Measurements from ENCODE around the gene FAM20A. TPM values are rescaled to one million over a fixed set of nuclear protein-coding genes. Genes with fewer than 3 reads are reported as not detected.
A peak's percentile ranks its signal among the peaks of the same experiment; 100 is the strongest.

FAM20A gene
- total and polyA plus RNA-seq, 11 donors: 2.6 to 37.9 (median 8.8) TPM

DNA sequence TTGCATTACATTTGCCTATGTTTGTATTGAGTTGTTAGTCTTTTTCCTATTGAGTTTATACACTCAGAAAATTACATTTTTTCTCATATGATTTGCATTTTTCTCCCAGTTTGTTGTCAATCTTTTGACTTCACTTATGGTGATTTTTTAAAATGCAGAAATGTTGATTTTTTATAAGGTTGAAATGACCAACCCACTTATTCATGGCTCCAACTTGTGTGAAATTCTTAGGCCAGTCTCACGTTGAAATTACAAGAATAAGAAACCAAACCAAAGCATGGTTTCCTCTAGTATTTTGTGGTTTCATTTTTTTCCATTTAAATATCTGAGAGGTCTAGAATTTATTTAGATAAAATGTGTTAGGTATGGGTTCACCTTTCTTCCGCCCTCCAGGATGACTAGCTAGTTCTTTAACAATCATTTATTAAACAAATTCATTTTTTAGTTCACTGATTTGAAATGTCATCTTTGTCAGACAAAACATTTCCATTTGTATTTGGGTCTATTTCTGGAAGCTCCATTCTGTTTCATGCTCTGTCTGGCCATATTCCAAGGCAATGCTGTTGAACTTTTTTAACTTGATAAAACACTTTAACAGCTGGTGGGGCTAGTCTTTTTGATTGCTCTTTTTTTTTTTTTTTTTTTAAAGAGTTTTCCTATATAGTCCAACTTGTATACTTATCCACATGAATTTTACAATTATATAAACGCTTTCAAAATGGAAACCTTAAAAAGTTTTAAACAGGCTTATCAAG is 40.0 kb downstream of the FAM20A start:
- intact Hi-C loops (cut with DNase I): no loop called here
- no peak for DNase-seq
- TF ChIP-seq, protein P1, sequence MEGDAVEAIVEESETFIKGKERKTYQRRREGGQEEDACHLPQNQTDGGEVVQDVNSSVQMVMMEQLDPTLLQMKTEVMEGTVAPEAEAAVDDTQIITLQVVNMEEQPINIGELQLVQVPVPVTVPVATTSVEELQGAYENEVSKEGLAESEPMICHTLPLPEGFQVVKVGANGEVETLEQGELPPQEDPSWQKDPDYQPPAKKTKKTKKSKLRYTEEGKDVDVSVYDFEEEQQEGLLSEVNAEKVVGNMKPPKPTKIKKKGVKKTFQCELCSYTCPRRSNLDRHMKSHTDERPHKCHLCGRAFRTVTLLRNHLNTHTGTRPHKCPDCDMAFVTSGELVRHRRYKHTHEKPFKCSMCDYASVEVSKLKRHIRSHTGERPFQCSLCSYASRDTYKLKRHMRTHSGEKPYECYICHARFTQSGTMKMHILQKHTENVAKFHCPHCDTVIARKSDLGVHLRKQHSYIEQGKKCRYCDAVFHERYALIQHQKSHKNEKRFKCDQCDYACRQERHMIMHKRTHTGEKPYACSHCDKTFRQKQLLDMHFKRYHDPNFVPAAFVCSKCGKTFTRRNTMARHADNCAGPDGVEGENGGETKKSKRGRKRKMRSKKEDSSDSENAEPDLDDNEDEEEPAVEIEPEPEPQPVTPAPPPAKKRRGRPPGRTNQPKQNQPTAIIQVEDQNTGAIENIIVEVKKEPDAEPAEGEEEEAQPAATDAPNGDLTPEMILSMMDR (IDR thresholded peaks at IDR 0.05): no peak
- no peak for TF ChIP-seq POLR2A (IDR thresholded peaks at IDR 0.05)
- Histone ChIP-seq H3K27ac (no peak overlapping the region), H3K4me1 (peaks cover 0 to 41% (median 14%) of the 10 kb centered on the region in 12 donors), H3K27me3 (no peaks in the 10 kb centered on the region), H3K36me3 (peaks cover 0 to under 1% (median 0%) of the 10 kb centered on the region in 9 donors), H3K4me3 (no peak overlapping the region), H3K9me3 (no peaks in the 10 kb centered on the region)
- ATAC-seq: peak in 1 of 4 donors; percentile 37
- 38 to 54% (median 47%) methylated on average over 3 of the region's 3 CpGs for WGBS, 4 donors

DNA sequence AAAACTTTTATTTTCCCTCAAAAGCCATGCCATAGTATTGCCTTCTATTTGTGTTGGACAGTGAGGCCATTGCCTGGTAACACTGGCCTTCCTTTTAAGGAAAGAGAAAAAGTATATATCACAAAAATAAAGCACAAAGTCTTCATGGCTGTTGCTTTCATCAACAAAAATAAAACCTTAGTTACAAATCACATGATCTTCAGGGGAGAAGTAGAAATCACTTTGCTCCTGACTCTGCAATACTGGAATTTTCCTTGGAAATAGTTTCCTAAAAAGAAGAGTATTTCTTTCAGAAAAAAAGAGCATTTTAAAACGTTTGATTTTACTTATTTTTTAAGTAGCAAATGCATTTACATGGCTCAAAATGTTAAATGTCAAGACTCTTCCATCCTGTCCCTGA is 41.9 kb downstream of the FAM20A start:
- 2 to 22% (median 12%) methylated on average over 1 of the region's 1 CpG for WGBS, 4 donors
- Histone ChIP-seq H3K4me1 (peaks cover 0 to 37% (median 13%) of the 10 kb centered on the region in 12 donors), H3K9me3 (no peaks in the 10 kb centered on the region), H3K27ac (peak overlapping the region in 1 of 12 donors; percentile 5), H3K4me3 (no peak overlapping the region), H3K36me3 (peaks cover 0 to 19% (median 12%) of the 10 kb centered on the region in 9 donors), H3K27me3 (no peaks in the 10 kb centered on the region)
- no peak for ATAC-seq
- TF ChIP-seq, protein P1 (IDR thresholded peaks at IDR 0.05): no peak
- no peak for TF ChIP-seq POLR2A (IDR thresholded peaks at IDR 0.05)
- intact Hi-C loops (cut with DNase I): no loop called here
- DNase-seq: no peak

DNA sequence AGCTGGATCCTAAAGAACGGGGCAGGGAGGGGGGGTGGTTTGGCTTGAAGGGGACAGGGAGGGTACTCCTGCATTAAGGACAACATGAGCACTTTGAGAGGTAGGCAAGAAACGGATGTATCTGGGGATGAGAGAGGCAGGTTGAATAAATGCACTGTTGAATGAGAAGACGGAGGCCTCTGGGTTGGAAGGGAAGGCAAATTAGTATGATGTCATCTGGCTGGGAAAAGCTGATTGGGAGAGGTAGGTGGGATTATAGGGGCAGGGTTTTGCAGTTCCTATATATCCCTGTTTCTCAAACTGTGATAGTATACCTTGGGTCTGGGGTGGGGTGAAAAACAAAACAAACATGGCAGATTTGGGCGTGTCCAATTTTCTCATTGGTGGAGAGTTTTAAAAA is 44.6 kb downstream of the FAM20A start:
- Histone ChIP-seq H3K4me3 (no peak overlapping the region), H3K27me3 (no peaks in the 10 kb centered on the region), H3K27ac (no peak overlapping the region), H3K4me1 (peaks cover 0 to 22% (median 9%) of the 10 kb centered on the region in 12 donors), H3K36me3 (peaks cover 0 to 38% (median 19%) of the 10 kb centered on the region in 9 donors), H3K9me3 (no peaks in the 10 kb centered on the region)
- WGBS, 4 donors: 93 to 97% (median 95%) methylated on average over 4 of the region's 4 CpGs
- intact Hi-C loops (cut with DNase I): no loop called here
- TF ChIP-seq, protein P1 (IDR thresholded peaks at IDR 0.05): no peak
- TF ChIP-seq POLR2A (IDR thresholded peaks at IDR 0.05): no peak
- no peak for ATAC-seq
- no peak for DNase-seq

DNA sequence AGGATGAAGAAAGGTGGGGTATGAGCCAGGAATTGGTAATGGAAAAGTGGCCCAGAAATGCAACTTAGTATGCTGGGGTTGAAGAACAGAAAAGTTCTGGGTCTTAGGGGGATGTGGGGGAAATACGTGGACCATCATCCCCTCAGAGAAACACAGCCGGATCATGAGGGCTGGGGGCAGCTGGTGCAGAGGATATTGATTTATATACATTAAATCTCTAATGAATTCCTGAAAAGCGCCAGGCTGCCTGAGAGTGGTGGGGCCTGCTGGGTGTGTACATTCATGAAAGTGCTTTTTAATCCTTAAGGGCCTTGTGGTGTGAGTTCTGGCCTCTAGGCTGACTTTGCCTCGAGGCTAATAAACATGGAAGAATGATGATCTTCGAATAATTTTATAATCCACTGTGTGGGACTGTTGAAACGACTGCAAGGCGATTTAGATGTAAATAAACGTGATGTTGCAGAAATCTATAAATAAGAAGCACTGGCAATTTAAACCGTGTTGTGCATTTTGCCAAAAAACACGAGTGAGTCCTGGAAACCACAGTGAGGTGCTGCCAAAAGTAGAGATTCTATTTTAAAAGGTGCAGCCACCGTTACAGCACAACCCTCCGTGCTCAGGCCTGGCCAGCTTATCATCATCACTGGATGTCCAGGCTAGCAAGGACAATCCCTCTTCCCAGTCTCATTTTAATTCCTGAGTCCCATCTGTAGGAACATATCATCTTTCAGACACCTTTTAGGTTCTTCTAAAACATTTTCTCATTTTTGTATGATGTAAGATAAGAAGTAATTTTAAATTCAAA is 56.9 kb downstream of the FAM20A start:
- Histone ChIP-seq H3K27ac (peak overlapping the region in 2 of 12 donors; percentile 12 to 46), H3K27me3 (no peaks in the 10 kb centered on the region), H3K4me3 (no peak overlapping the region), H3K9me3 (peaks cover 0 to 13% (median 0%) of the 10 kb centered on the region in 12 donors), H3K36me3 (peaks cover 0 to 52% (median 35%) of the 10 kb centered on the region in 9 donors), H3K4me1 (peaks cover 0 to 13% (median 3%) of the 10 kb centered on the region in 12 donors)
- WGBS, 4 donors: 57 to 72% (median 61%) methylated on average over 12 of the region's 12 CpGs
- intact Hi-C loops (cut with DNase I): loop anchor here in 4 of 10 donors (5.0 to 10.0 kb wide), 4 partner anchors 53 to 218 kb away; no protein-coding TSS in a partner anchor
- DNase-seq (no peak), ATAC-seq (peak in 3 of 4 donors; percentile 35 to 48 (median 48))
- TF ChIP-seq, protein P1 (IDR thresholded peaks at IDR 0.05): no peak
- TF ChIP-seq POLR2A (IDR thresholded peaks at IDR 0.05): no peak

Data from heart left ventricle (tissue), 16 donors.